Measurements from ENCODE around the gene C14orf132. TPM values are rescaled to one million over a fixed set of nuclear protein-coding genes. Genes with fewer than 3 reads are reported as not detected.

The C14orf132 gene
- total RNA-seq, 4 donors from 2014 or later: 28.3 to 78.3 (median 59.2) TPM

DNA sequence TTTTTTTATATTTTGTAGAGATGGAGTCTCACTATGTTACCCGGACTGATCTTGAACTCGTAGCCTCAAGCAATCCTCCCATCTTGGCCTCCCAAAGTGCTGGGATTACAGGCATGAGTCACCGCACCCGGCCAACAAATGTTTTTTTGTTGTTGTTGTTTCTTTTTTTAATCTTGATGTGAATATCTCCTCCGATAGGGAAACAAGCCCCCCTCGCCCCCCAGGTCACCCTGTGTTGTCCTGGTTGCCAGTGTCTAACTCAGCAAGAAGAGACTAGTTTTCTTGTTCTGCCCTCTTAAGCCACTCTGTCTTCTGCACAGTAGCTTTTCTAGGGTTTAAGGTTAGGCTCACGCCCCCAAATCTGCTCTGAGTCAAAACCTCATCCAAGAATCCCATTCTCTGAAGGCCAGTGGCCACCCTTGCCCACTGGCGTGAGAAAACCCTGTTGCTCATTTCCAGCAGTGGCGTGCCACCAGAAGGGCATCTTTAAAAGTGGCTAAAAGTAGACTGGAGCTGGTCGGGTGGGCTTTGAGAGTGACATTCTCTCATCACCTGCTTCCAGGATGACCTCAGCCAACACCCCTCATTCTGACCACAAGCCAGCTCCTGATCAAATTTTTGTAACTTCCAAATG lies 42.7 kb downstream of the C14orf132 start:
- no peak overlapping the region for H3K4me3 ChIP-seq
- H3K4me1 ChIP-seq: peaks cover 0 to 10% (median 0%) of the 10 kb centered on the region in 4 donors
- intact Hi-C loops (cut with DNase I): no loop called here
- no peaks in the 10 kb centered on the region for H3K9me3 ChIP-seq
- no peak overlapping the region for H3K27ac ChIP-seq (replicated peaks in 1 of 4)
- no peaks in the 10 kb centered on the region for H3K27me3 ChIP-seq
- 95% methylated on average over 10 of the region's 10 CpGs for whole genome bisulfite sequencing
- no peak for TF ChIP-seq POLR2A (IDR thresholded peaks at IDR 0.05; ENCODE audit: low read depth)
- no peak for TF ChIP-seq EP300 (IDR thresholded peaks at IDR 0.05)
- TF ChIP-seq, protein P1, sequence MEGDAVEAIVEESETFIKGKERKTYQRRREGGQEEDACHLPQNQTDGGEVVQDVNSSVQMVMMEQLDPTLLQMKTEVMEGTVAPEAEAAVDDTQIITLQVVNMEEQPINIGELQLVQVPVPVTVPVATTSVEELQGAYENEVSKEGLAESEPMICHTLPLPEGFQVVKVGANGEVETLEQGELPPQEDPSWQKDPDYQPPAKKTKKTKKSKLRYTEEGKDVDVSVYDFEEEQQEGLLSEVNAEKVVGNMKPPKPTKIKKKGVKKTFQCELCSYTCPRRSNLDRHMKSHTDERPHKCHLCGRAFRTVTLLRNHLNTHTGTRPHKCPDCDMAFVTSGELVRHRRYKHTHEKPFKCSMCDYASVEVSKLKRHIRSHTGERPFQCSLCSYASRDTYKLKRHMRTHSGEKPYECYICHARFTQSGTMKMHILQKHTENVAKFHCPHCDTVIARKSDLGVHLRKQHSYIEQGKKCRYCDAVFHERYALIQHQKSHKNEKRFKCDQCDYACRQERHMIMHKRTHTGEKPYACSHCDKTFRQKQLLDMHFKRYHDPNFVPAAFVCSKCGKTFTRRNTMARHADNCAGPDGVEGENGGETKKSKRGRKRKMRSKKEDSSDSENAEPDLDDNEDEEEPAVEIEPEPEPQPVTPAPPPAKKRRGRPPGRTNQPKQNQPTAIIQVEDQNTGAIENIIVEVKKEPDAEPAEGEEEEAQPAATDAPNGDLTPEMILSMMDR (IDR thresholded peaks at IDR 0.05): no peak
- TF ChIP-seq POLR2AphosphoS5 (IDR thresholded peaks at IDR 0.05): no peak
- H3K36me3 ChIP-seq: peaks cover 5 to 14% (median 6%) of the 10 kb centered on the region in 4 donors
- DNase-seq (ENCODE audit: extremely low spot score): no peak

DNA sequence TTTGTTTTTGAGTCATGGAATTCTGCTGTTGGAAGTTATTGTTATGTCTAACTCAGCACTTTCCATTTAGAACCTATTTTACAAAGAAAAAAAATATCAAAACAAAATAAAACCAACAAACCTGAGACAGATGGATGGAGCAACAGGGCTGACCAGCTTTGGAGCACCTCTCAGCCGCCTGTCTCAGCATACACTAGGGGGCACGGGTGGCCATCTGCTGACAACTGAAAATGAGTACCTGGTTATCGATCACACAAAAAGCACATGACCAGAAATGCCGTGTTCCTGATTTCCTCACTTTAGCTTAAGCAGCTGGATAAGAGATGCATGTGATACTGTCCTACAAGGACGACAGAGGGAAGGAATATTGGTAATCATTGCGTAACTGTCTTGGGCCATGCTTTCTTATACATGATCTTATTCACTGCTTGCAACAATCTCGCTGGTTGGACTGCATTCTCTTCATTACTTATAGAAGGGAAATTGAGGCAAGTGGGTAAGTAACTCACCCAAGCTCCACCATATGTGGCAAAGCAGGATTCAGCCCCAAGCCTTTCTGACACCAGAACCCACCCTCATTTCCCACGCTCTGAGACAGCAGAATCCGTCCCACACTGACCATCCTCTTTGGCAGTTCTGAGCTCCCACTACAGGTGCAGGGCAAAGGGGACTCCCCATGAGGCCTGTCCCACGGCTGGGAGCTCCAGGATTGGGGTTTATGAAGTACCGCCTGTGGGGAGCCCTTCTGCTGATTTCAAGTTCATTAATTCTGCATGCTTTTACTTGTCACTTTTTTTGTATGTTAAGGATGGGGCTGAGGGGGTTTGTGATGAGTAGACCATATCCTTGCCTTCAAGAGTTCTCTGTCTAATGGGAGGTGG lies 43.5 kb downstream of the C14orf132 start:
- Histone ChIP-seq H3K27me3 (no peaks in the 10 kb centered on the region), H3K4me1 (peaks cover 0 to 9% (median 0%) of the 10 kb centered on the region in 4 donors), H3K9me3 (no peaks in the 10 kb centered on the region), H3K4me3 (no peak overlapping the region), H3K36me3 (peaks cover 5 to 22% (median 13%) of the 10 kb centered on the region in 4 donors), H3K27ac (replicated peaks in 1 of 4) (no peak overlapping the region)
- no peak for DNase-seq (ENCODE audit: extremely low spot score)
- intact Hi-C loops (cut with DNase I): no loop called here
- TF ChIP-seq, protein P1 (IDR thresholded peaks at IDR 0.05): no peak
- TF ChIP-seq EP300 (IDR thresholded peaks at IDR 0.05): no peak
- TF ChIP-seq POLR2A (IDR thresholded peaks at IDR 0.05; ENCODE audit: low read depth): no peak
- no peak for TF ChIP-seq POLR2AphosphoS5 (IDR thresholded peaks at IDR 0.05)
- 94% methylated on average over 9 of the region's 11 CpGs for WGBS

DNA sequence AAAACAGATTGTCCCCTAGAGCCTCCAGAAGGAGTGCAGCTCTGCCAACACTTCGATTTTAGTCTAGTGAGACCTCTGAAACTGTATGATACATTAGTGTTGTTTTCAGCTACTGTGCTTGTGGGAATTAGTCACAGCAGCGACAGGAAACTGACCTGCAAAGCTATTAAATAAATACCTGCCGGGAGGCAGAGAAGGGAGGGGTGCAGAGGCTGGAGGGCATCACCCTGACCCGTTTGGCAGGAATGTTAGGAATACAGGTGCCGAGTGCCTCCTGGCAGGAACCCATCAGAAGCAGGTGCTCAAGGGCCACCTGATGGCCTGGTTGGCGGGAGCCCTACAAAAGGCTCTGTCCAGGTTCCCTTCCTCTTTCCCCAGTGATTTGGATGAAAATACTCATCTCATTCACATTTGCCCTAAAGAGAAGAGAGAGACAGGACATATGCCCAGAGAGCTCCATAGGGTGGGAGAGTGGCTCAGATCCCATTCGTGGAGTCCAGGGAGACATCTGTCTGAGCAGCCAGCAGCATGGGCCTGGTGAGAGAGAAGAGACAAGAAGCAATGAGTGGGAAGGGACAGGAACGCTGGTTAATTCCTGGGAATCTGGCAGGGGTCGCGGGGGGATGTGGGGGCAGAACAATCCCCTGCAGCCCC lies 44.6 kb downstream of the C14orf132 start:
- TF ChIP-seq POLR2AphosphoS5 (IDR thresholded peaks at IDR 0.05) (no peak), POLR2A (IDR thresholded peaks at IDR 0.05; ENCODE audit: low read depth) (no peak), EP300 (IDR thresholded peaks at IDR 0.05) (no peak)
- TF ChIP-seq, protein P1 (IDR thresholded peaks at IDR 0.05): no peak
- peaks cover 5 to 33% (median 22%) of the 10 kb centered on the region in 4 donors for H3K36me3 ChIP-seq
- H3K4me1 ChIP-seq: no peaks in the 10 kb centered on the region
- WGBS: 95% methylated on average over 10 of the region's 10 CpGs
- H3K27me3 ChIP-seq: no peaks in the 10 kb centered on the region
- no peak overlapping the region for H3K27ac ChIP-seq (replicated peaks in 1 of 4)
- no peak overlapping the region for H3K4me3 ChIP-seq
- DNase-seq (ENCODE audit: extremely low spot score): no peak
- H3K9me3 ChIP-seq: no peaks in the 10 kb centered on the region
- intact Hi-C loops (cut with DNase I): no loop called here

DNA sequence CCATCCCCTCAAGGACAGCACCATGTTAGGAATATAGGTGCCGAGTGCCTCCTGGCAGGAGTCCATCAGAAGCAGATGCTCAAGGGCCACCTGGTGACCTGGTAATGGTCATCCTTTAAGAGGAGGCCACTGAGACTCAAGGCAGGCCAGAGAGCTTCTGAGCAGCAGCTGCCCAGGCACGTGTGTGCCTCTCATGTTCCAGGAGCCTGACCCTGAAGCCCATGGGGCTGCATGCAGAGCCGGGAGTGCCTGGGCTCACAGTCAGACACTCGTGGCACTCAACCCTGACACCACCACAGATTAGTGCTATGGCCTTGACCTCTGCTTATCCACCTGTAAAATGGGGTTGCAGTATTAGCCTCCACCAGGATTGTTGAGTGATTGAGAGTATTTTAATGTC lies 45.6 kb downstream of the C14orf132 start:
- Histone ChIP-seq H3K27me3 (no peaks in the 10 kb centered on the region), H3K4me3 (no peak overlapping the region), H3K9me3 (no peaks in the 10 kb centered on the region), H3K4me1 (peaks cover 0 to 1% (median under 1%) of the 10 kb centered on the region in 4 donors), H3K36me3 (peaks cover 5 to 43% (median 26%) of the 10 kb centered on the region in 4 donors), H3K27ac (replicated peaks in 1 of 4) (no peak overlapping the region)
- intact Hi-C loops (cut with DNase I): no loop called here
- WGBS: no CpG with 5 or more reads among the region's 4 CpGs
- DNase-seq (ENCODE audit: extremely low spot score): no peak
- TF ChIP-seq, protein P1 (IDR thresholded peaks at IDR 0.05): no peak
- no peak for TF ChIP-seq POLR2AphosphoS5 (IDR thresholded peaks at IDR 0.05)
- no peak for TF ChIP-seq POLR2A (IDR thresholded peaks at IDR 0.05; ENCODE audit: low read depth)
- TF ChIP-seq EP300 (IDR thresholded peaks at IDR 0.05): no peak

Measured in esophagus muscularis mucosa (tissue), 4 donors.